Fibroblast of villous mesenchyme (primary cell): Measurements from ENCODE around the gene CD46. TPM values are rescaled to one million over a fixed set of nuclear protein-coding genes. Genes with fewer than 3 reads are reported as not detected.
A peak's percentile ranks its signal among the peaks of the same experiment; 100 is the strongest.

Experiments
- DNase-seq: peaks from one replicate; pipeline ENCODE4 v3.0.0-alpha.2; 2010; ENCODE audit warnings: low read depth
- H3K4me3 ChIP-seq: 2 replicates; pipeline ENCODE4 v1.5.1; 2011; ENCODE audit warnings: low read depth, mild to moderate bottlenecking, low read length
- CTCF ChIP-seq: IDR thresholded peaks from 2 replicates; pipeline ENCODE4 v1.5.1; 2012; ENCODE audit warnings: low read depth, mild to moderate bottlenecking, low read length; ENCODE audit not compliant: insufficient read depth
- total RNA-seq: library from RNA; depleted of rRNA; stranded (reverse); fragments of >200 nt; gene quantifications from 2 replicates; pipeline ENCODE4 v1.2.3, GENCODE V29; 2012

The CD46 gene
- total RNA-seq, 1 donor, result 153 TPM

DNA sequence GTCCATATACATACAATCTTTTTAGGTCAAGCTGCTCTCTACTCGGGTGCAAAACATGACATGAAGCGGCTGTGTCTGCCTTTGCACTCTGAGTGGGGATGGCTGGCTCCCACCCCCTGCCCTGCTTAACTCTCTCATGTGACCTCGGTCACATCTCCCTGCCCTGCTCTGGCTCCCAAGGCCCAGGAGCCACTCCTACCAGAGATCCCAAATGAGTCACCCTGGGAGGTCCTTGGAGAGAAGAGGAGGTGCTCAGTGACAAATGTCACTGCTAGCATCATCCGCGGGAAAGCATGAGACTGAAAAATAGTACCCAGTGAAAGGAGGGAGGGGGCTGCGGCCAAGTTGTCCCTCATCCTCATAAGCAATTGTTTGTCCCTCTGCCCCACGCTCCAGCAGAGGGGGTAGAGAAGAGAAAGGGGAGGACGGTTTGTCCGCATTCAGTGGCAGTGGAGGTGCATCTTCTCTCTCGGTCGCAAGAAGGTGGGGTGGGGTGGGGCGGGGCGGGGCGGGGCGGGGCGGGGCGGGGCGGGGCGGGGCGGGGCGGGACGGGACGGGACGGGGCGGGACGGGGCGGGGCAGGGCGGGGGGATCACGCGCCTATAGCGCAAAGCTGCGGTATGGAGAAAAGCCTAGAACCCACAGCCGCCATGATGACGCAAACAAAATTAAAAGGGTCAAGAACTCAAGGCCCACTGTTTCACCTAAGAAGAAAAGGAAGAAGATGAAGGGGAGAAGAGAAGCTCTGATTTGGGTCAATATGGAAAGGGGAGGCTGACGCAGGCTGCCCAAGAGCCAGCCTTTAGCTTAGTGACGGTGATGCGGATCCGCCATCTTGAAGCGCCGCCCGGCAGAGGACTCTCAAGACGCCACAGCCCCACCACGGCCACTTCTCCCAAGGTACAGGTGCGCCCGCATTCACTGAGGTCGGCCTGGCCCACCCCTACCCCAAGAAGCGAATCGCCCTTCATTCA, 66.2 kb downstream of the CD46 start:
- TF ChIP-seq CTCF, result no peak
- no peak overlapping the region for H3K4me3 ChIP-seq
- DNase-seq, result no peak

DNA sequence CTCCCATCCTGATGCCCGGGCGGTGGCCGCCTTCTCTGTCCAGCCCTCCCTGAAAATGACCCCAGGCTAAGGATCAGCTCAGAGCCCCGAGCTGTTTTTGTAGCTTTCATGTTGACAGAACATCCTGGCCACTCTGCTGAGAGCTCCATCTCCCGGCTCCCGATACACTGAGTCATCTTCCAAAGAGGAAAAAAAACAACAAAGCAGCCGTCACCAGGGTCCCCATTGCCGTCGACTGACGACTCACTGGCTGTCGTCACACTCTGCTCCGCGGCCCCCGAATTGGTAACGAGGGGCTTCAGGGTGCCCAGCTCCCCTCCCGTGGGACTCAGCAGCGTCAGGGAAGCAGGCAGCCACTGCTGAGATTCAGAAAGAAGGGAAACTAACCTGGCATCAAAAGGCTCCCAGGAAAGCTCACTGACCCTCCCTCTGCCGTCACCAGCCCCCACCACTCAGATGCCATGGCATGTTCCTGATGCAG, 67.2 kb downstream of the CD46 start:
- no peak for TF ChIP-seq CTCF
- DNase-seq, result peak; percentile 75
- peak overlapping the region; percentile 24 for H3K4me3 ChIP-seq

- peak overlapping the region; percentile 8 for H3K4me3 ChIP-seq
- DNase-seq, result no peak
- no peak for TF ChIP-seq CTCF
These were observed 69.0 kb downstream of the CD46 start for GRCh38 chr1:207820568-207821463.

- TF ChIP-seq CTCF, result no peak
- DNase-seq, result no peak
- peak overlapping the region; percentile 8 for H3K4me3 ChIP-seq
These were observed 69.7 kb downstream of the CD46 start for GRCh38 chr1:207821464-207822045.

DNA sequence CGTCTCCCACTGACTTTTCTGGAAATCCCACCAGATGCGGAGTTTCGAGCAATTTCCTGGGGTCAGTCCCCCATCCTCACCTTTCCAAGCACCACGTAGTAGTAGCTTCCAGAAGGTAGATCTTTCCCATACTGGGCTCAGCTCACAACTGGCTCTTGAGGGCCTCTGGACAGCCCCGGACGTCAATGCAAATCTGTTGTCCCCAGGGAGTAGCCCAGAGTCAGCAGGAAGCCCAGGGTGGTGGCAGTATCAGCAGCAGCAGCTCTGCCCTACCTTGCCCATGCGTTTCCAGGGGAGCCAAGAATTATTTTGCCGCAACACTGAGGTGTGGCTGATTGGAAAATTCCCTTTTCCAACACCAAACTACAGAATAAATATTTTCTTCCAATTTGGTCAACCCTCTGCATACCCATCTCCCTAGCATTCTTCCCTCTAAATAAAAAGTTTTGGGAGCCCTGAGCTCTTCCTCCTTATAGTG, 70.3 kb downstream of the CD46 start:
- no peak for DNase-seq
- TF ChIP-seq CTCF, result no peak
- H3K4me3 ChIP-seq, result peak overlapping the region; percentile 40
